Osteocyte (in vitro differentiated cells): ENCODE data around the gene EFNB2. TPM values are rescaled to one million over a fixed set of nuclear protein-coding genes. Genes with fewer than 3 reads are reported as not detected.

ENCODE experiments used
- DNase-seq: peaks from one replicate; pipeline ENCODE4 v3.0.0; 2021; ENCODE audit warnings: mixed read lengths; ENCODE audit not compliant: unreplicated experiment; ENCODE audit errors: extremely low spot score
- H3K27ac Mint-ChIP-seq: one replicate; pipeline ENCODE4 v1.8.0; 2021; ENCODE audit warnings: mild to moderate bottlenecking, mixed read lengths; ENCODE audit not compliant: unreplicated experiment
- H3K27me3 Mint-ChIP-seq: one replicate; pipeline ENCODE4 v1.8.0; 2021; ENCODE audit warnings: mixed read lengths; ENCODE audit not compliant: unreplicated experiment
- H3K36me3 Mint-ChIP-seq: one replicate; pipeline ENCODE4 v1.8.0; 2021; ENCODE audit warnings: mixed read lengths; ENCODE audit not compliant: unreplicated experiment
- H3K4me1 Mint-ChIP-seq: one replicate; pipeline ENCODE4 v1.8.0; 2021; ENCODE audit warnings: mixed read lengths; ENCODE audit not compliant: unreplicated experiment
- H3K4me3 Mint-ChIP-seq: one replicate; pipeline ENCODE4 v1.8.0; 2021; ENCODE audit warnings: mild to moderate bottlenecking, moderate library complexity, mixed read lengths; ENCODE audit not compliant: unreplicated experiment
- H3K9me3 Mint-ChIP-seq: one replicate; pipeline ENCODE4 v1.8.0; 2021; ENCODE audit warnings: mixed read lengths; ENCODE audit not compliant: unreplicated experiment
- total RNA-seq: library from RNA; stranded (reverse); gene quantifications from 2 replicates; pipeline ENCODE4 v1.2.1, GENCODE V29; 2021
- TF ChIP-seq, protein P1 (sequence below): fragments of 200-600 bp; sonication (generic); IDR thresholded peaks from 2 replicates; pipeline ENCODE4 v1.5.0; 2021; ENCODE audit warnings: antibody characterized with exemption, mild to moderate bottlenecking, moderate library complexity

EFNB2 gene
- total RNA-seq, 1 donor from 2014 or later: 50.0 TPM

DNA sequence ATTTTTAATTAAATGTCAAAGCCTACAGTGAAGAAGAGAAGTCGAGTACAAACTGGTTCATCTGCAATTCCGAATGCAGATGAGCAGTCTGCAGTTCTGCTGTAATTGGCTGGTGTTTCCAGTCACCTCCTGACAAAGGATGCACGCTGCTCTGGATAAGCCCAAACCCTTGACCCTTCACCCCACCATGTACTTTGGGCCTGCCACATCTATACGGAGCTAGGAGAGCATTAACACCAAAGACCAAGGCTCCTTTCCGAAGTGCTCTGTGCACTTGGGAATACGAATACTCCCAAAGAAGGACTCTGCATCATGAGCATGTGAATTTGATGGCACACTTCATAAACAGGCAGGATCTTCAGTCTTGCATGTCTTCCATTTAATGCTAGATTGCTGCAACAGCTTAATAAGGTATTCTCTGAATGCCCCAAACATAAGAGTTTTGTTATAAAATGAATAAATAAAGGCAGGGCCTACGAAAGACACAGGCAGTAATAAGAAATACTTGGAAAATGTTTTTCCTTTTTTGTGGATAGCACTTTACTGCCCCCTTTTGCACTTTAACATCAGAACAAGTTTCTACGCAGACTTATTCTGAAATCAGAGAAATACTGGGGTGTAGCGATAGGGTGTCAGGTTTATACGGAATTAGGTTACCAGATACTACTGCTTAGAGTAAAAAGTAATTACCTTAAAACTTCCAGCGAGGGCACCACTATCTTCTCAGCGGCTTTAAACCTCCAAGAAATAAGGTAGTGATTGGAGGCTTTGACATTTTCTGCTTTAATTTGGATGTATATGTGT is 15.0 kb downstream of the EFNB2 start:
- Mint-ChIP-seq H3K27me3 (no peaks in the 10 kb centered on the region), H3K36me3 (no peaks in the 10 kb centered on the region), H3K9me3 (no peaks in the 10 kb centered on the region), H3K4me3 (no peak overlapping the region), H3K27ac (peak overlapping the region; percentile 35), H3K4me1 (peaks cover 61% of the 10 kb centered on the region)
- TF ChIP-seq, protein P1, sequence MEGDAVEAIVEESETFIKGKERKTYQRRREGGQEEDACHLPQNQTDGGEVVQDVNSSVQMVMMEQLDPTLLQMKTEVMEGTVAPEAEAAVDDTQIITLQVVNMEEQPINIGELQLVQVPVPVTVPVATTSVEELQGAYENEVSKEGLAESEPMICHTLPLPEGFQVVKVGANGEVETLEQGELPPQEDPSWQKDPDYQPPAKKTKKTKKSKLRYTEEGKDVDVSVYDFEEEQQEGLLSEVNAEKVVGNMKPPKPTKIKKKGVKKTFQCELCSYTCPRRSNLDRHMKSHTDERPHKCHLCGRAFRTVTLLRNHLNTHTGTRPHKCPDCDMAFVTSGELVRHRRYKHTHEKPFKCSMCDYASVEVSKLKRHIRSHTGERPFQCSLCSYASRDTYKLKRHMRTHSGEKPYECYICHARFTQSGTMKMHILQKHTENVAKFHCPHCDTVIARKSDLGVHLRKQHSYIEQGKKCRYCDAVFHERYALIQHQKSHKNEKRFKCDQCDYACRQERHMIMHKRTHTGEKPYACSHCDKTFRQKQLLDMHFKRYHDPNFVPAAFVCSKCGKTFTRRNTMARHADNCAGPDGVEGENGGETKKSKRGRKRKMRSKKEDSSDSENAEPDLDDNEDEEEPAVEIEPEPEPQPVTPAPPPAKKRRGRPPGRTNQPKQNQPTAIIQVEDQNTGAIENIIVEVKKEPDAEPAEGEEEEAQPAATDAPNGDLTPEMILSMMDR: peak; percentile 66
- DNase-seq: no peak

DNA sequence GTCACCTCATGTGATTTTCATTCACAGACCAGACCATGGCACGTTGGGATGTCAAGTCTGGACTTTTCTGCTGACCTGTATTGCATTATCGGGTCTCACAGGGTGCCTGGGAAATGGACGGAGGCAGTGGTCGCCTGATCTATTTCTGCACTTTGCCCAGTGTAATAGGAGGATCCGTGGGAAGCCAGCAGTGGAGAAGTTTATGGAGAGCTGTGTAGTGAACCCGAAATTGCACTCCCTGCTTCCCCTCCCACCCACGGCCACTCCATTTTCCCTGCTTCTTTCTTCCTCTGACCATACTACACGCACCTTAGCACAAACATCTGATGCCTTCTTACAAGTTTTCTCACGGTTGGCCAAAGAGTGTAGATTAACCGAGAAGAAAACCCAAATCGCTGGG is 16.9 kb downstream of the EFNB2 start:
- Mint-ChIP-seq H3K4me3 (no peak overlapping the region), H3K27ac (peak overlapping the region; percentile 25), H3K4me1 (peaks cover 72% of the 10 kb centered on the region), H3K27me3 (no peaks in the 10 kb centered on the region), H3K36me3 (no peaks in the 10 kb centered on the region), H3K9me3 (no peaks in the 10 kb centered on the region)
- TF ChIP-seq, protein P1: no peak
- DNase-seq: no peak

DNA sequence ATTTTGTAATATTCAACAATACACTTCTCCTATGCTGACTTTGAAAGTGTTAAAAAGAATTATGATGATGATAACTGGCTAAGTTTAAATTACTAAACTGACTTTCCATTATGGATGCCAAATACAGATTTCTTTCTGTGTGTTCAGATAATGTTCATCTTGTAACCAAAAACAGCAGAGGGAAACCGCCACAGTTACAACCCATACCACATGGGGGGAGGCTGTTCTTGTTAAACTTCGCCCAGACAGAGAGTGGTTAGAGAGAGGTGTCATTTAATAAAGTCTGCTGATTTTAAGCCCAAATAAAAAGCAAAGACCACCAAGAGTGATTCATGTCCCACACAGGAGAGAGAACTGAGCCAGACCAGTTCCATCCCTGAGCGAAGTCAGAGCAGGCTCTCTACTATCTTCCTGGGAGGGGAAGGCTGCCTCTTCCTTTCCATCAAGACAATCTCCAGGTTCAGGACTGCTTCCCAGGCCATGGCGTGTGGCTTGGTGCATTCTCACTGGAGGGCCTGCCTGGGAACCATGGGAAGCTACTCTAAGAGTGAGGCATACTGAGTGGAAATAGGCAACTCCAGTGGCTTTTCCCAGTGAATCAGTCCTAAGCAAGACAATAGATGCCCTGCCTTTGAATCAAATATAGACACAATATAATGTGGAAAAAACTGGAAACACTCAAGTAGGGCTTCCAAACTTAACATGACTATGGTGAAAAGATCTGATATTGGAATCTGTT is 18.2 kb downstream of the EFNB2 start:
- H3K4me1 Mint-ChIP-seq: peaks cover 70% of the 10 kb centered on the region
- H3K27ac Mint-ChIP-seq: peak overlapping the region; percentile 21
- H3K9me3 Mint-ChIP-seq: no peaks in the 10 kb centered on the region
- DNase-seq: no peak
- no peaks in the 10 kb centered on the region for H3K27me3 Mint-ChIP-seq
- no peak overlapping the region for H3K4me3 Mint-ChIP-seq
- peaks cover 3% of the 10 kb centered on the region for H3K36me3 Mint-ChIP-seq
- TF ChIP-seq, protein P1: no peak

DNA sequence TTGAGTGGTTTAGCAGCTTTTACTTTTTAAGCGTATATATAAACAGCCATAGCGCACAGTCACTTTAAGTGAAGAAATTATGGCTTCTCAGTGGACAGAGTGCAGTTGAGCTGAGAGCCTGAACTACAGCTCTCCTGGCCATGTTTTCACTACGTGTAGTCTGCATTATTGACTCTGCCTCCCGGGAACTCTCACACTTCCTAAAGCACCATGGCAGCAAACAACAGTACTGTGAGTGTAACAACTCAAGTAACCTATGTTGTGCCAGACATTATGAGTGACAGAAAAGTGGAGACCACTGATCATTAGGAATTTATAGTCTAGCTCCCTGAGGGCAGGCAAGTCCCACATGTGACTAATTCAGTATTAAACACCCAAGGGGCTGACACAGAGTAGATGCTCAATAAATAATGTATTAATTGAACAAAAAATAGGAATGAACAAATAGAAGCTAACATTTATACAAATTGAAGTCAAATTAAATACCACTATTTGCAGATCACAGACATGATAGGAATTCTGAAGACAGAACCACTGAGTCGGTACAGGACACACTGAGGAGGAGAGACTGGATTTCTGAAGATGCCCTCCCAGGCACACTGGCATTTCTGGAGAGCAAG is 19.7 kb downstream of the EFNB2 start:
- H3K4me3 Mint-ChIP-seq: no peak overlapping the region
- H3K9me3 Mint-ChIP-seq: no peaks in the 10 kb centered on the region
- H3K4me1 Mint-ChIP-seq: peaks cover 56% of the 10 kb centered on the region
- no peaks in the 10 kb centered on the region for H3K27me3 Mint-ChIP-seq
- DNase-seq: no peak
- peaks cover 14% of the 10 kb centered on the region for H3K36me3 Mint-ChIP-seq
- TF ChIP-seq, protein P1: no peak
- H3K27ac Mint-ChIP-seq: peak overlapping the region; percentile 12
